Femur (tissue), 1 donor: ENCODE data around the gene RARRES2.
"Not testable (repeated sequence)": the region's sequence is repeated elsewhere in the genome, so short reads cannot be mapped to it uniquely, and the experiment has no call there.

ENCODE experiments used
- DNase-seq: peaks from one replicate; pipeline ENCODE4 v3.0.0-alpha.2; 2017

The RARRES2 gene

DNA sequence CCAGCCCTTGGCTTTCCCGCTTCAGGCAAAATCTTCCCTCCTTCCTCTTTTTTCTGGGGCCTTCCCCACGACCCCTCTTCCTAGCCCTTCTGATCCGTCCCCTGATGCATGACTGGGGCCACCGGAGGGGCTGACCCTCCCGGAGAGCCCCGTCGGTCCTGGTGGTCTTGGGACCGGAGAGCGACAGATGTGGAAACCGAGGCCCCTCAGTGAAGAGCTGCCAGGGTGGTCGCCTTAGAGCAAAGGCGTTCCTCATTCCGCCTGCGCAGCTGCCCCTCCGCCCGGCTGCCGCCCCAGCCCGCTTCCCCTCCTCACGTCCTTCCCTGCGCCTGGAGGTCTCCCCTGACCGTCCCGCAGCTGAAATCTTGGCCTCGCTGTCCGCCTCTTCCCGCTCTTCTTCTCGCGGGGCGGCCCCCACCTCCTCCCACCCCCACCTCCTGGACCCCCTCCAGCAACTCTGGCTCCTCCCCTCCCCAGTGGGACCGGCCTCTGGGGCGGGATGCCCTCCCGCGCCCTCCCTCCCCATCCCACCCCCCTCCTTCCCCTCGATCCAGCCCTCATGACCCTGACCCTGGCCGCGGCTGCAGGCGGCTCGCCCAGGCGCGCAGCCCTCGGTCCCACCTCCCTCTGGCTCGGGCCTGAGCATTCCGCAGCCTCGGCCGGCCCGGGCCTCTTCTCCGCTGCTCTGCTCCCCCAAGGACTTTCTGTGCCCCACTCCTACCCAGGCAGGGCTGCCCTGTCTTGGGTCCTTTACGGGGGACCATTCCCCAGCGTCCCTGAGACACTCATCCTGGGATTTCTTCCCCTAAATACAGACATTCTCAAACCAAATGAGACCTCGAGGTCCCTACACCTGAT, at the start of gene RARRES2:
RARRES2 (minus strand) TSS at position 367 of the 858 bp plus-strand sequence. CDS start 1,020 bp downstream, outside the sequence.
- peak; percentile 67 for DNase-seq

GRCh38 chr7:150390205-150390604, 48.8 kb upstream of the RARRES2 start:
- no peak for DNase-seq

DNA sequence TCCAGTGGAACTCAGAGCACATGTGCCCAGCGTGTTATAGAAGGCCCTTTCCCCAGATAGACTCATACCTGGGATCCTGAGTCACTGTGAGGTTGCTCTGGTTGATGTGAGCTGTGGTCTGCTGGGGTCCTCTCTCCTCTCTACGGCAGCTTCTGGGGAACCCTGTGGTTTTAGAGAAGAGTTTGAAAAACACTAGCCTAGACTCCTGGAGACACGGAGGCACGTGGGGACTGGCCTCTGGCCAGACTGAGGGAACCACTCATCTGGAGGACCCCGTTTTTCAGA, 48.0 kb upstream of the RARRES2 start:
- DNase-seq: no peak

- DNase-seq: peak; percentile 86
Measured at GRCh38 chr7:150388709-150389531, 47.5 kb upstream of the RARRES2 start.

- DNase-seq: no peak
Measured at GRCh38 chr7:150388306-150388705, 46.9 kb upstream of the RARRES2 start.

GRCh38 chr7:150385884-150386283, 44.5 kb upstream of the RARRES2 start:
- not testable (repeated sequence) for DNase-seq

DNA sequence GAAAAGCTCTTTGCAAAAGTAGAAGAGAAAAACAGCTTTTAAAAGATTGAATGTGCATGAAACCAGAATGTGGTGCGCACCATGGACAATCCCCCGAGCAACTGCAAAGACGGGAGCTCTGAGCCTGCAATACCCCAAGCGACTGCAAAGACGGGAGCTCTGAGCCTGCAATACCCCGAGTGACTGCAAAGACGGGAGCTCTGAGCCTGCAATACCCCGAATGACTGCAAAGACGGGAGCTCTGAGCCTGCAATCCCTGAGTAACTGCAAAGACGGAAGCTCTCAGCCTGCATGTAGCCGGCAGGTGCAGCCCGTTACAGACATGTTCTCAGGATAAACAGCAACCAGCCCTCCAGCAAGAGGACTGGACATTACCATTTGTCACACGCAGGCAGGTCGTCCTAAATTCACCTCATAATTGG, 43.9 kb upstream of the RARRES2 start:
- peak; percentile 15 for DNase-seq

DNA sequence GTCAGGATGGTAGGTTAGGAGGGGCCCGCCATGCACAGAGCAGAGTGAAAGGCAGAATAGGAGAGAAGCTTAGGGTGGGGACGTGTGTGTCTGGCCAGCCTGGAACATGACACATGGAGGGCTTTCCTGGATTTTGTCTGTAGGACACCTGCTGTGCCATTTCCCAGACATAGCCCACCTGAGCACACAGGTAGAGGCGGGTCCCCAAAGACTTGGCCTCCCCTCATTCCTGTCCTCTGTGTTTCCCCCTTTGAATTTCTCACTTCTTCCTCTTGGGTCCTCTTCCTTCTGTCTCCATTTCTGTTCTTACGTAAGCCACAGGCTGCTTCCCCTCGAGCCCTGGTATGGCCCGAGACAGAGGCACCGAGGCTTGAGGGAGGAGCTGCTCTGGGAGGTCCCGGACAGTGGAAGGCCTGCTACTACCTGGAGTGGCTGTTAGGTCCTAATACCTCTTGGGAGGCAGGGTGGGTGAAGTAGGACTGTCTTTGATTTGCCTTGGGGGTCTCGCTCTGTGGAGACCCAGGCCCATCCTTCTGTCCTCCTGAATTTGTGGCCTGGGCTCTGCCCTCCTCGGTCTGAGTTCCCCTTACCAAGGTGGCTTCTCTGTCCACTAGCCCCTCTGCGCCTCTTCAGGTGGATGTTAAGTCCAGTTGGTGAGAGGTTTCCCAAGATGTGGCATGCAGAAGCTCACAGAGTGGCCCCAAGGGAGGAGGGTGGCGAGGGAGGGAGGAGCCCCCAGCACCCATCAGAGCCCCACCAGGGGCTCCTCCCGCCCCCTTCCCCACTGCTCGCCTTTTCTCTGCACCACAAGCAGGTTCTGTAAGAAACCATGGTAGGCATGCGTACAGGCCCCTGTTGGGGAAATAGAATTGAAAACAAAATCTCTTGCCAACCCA, 43.2 kb upstream of the RARRES2 start:
- peak; percentile 19 for DNase-seq

DNA sequence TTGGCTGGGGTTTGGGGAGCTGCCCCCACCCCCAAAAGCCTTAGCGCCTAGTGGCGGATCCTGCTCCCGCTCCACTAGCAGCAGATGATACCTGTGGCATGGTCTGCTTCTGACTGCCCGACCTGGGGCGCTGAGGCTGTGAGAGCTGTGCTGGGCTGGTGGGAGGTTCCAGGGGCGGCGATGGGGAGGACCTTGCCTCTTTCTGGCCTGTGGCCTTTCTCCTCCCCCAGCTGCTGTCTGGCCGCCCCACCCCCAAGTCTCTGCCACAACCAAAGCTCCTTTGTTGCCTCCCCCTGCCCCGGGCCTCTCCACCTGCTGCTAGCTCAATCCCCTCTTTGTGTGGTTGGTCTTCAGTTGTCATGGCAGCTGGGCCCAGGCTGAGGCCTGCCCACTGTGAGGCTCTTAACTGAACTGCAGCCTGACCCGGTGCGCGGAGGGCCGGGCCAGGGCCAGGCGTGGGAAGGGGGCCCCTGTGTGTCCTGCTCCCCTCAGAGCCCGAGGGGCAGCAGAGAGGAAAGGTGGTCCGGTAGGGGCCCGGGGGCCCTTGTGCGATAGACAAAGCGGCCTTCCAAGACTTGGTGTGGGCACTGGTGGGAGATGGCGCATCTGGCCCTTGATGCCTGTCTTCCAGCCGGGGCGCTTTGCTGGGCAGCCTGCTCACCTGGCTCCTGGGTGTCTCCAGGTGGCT, 42.4 kb upstream of the RARRES2 start:
- DNase-seq: peak; percentile 90

DNA sequence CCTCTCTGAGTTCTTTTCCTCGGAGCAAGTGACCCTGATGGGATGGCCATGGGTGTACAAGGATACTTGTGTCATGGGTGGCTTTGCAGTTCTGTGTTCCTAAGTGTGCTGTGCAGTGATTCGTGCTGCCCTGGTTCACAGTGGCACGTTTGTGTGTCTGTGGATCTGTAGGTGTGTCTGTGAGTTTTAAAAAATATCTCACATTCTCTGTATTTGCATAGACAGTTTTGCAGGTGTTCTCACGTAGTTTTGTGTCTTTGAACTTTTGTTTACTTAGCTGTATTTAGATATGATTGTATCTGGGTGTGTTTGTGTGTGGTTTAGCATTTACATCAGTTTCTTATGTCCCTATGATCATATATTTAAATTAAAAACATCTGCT, 41.4 kb upstream of the RARRES2 start:
- no peak for DNase-seq

DNA sequence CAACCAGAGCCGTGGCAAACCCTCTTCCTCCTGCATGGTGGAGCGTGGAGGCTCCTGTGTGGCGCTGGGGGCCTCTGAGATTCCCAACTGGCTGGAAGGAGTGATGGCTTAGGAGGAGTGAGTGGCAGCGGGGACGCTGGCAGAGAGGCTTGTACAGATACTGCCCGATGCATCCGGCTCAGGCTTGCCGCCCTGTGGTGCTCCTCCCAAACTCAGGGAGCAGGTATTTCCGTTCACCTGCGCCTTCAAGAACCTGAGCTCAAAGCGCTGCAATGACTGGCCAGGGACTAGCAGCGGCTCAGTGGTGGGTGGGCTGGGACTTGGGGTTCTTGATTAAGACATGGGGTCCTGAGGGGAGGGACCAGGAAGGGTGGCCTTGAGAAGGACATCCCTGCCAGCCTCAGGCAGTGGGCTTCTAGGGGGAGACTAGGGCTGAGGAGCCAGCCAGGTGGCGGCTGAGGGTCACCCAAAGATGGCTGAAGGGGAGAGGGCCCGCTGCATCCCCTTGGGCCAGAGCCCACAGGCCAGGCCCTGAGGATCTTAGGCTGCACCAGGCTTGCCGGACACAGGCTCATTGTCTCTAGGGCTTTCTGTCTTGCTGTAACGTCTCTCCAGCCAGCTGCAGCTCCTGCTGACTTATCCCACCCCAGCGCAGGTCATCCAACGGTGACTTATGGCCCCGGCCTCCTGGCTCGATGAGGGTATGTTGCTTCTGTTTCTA, 40.9 kb upstream of the RARRES2 start:
- peak; percentile 27 for DNase-seq

GRCh38 chr7:150381785-150382122, 40.3 kb upstream of the RARRES2 start:
- peak; percentile 13 for DNase-seq

DNA sequence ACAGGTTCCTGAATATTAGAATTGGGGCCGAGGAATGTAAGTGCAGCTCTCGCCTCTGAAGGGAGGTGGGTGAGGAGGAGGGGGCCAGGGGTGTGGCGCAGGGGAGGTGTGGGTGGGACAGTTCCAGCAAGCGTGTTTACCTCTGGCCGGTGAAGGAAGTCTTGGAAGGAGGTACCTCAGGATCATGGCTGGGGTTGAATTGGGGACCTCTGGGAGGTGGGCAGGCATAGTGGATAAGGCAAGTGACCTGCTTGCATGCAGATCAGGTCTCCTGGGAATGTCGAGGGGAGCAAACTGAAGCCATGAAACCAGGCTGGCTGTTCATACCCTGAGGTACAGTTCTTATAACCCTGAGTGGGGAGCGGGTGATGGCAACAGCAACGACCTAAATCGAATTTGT, 39.7 kb upstream of the RARRES2 start:
- DNase-seq: no peak

GRCh38 chr7:150380463-150380862, 39.0 kb upstream of the RARRES2 start:
- DNase-seq: no peak

DNA sequence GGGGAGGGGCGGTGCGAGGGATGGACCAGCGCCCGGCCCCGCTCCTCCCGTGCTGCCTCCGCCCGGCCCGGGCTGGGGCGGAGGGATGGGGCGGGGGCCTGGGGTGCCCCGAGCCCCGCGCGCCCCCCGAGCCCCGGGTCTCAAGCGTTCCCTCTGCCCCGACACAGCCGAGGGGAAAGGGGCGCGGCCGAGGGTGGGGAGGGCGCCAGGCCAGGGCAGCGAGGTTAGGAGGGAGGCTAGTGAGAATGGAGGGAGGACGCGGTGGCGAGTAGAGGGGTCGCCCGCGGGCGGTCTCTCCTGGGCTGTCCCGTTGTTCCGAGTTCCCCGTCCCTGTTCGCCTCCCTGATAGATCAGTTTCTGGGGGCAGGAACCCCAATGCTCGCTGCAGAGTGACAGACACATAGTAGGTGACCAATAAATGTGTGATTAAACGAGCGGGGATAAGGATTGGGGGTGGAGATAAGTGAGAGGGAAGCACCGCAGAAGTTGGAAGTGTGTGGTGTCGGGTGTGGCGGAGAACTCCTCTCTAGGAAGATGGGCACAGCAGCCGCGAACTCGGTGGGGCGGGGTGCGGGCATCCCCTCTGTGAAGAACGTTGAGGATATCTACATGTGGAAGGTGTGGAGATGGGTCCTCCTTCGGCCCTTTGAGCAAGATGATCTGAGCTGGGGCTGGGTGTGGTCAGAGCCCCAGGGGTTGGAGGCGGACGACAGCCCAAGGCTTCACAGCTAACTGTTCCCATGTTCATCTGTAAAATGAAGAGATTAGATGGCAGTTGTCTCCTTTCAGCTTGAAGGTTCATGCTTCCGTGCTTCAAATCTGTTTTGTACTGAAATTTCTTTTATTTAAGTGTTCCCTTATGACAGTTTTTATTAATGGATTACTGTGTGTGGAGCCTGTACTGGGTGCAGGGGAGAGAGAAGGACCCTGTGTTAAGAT, 38.3 kb upstream of the RARRES2 start:
- peak; percentile 45 for DNase-seq

DNA sequence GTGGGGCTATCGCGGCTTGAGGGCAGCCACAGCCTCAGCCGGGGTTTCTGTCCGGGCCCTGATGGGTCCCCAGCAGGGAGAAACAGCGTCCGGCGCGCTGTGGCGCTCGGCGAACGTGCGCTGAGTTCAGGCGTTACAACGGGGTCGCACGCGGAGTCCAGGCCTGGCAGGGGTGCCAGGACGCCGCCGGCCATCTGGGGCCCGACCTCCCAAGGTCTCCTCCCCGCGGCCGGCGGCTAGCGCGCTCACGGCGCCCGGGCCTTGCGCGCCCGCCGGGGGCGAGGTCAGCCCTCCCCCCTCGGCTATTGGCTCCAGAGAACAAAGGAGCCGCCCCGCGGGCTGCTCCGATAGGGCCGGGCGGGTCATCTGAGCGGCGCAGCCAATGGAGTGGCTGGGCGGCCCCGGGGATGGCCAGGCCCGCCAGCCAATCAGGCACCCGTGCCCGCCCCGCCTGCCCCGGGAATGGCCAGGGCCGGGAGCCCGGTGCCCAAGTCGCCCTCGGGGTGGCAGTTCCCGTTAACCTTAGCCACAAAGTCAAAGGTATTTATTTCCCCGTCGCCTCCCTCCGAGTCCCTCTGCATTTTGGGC, 37.5 kb upstream of the RARRES2 start, which contains the start of gene ZNF775:
ZNF775 (plus strand) TSS at position 478 of the 588 bp plus-strand sequence. CDS start 9,141 bp downstream, outside the sequence.
- peak; percentile 97 for DNase-seq

- peak; percentile 72 for DNase-seq
Measured at GRCh38 chr7:150378115-150378852, 36.9 kb upstream of the RARRES2 start.

DNA sequence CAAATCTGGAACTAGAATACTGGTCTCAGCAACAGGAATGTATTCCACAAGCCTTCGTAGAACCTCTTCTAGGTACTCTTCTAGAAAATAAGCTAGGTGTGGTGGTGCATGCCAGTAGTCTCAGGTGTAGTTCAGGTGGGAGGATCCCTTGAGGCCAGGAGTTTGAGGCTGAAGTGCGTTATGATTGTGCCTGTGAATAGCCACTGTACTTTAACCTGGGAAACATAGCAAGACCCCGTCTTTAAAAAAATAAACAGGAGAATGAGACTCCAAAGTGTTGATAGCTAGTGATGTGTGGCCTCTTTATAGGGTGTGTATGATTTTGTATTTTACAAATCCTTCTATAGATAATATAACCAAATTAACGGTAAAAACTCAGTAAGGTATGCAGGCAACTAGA, 36.2 kb upstream of the RARRES2 start:
- DNase-seq: no peak

GRCh38 chr7:150377196-150377595, 35.8 kb upstream of the RARRES2 start:
- DNase-seq: no peak
